H1 (cell line): ENCODE measurements around the gene ATP5F1C. TPM values are rescaled to one million over a fixed set of nuclear protein-coding genes. Genes with fewer than 3 reads are reported as not detected.

Source experiments
- CEBPB ChIP-seq: IDR thresholded peaks from 2 replicates; pipeline ENCODE4 v1.6.1; 2012; ENCODE audit warnings: low read depth, low read length
- polyA plus RNA-seq, 7 experiments: library from polyadenylated mRNA; depleted of rRNA in 3 of 7; stranded (reverse) in 5 of 7; unstranded in 2 of 7; fragments of >200 nt in 5 of 7; fragments of 200-250 nt in 2 of 7; gene quantifications; 1 replicate in 5 of 7; 2 replicates in 1 of 7; 4 replicates in 1 of 7; pipeline versions ENCODE4 v1.2.1 to v1.2.3, GENCODE V29; 2011 to 2013; ENCODE audit warnings: missing spikeins in 2 of 7, mixed read lengths in 2 of 7
- total RNA-seq: library from RNA; stranded (reverse); fragmentation: NEBNext Ultra II Directional; extraction: Animal tissue kit (Norgen Biotek cat#: 25700); gene quantifications from 2 replicates; pipeline ENCODE4 v1.2.1, GENCODE V29; 2021
- TF ChIP-seq, protein P1 (sequence below): IDR thresholded peaks from 2 replicates; pipeline ENCODE4 v1.6.1; 2012; ENCODE audit warnings: low read length, inconsistent platforms

Gene ATP5F1C
- total and polyA plus RNA-seq, 2 of the 8 experiments (the other 6 are each of a cell fraction or from before 2014, with no cell fraction given), result 221 to 265 TPM

- TF ChIP-seq, protein P1, sequence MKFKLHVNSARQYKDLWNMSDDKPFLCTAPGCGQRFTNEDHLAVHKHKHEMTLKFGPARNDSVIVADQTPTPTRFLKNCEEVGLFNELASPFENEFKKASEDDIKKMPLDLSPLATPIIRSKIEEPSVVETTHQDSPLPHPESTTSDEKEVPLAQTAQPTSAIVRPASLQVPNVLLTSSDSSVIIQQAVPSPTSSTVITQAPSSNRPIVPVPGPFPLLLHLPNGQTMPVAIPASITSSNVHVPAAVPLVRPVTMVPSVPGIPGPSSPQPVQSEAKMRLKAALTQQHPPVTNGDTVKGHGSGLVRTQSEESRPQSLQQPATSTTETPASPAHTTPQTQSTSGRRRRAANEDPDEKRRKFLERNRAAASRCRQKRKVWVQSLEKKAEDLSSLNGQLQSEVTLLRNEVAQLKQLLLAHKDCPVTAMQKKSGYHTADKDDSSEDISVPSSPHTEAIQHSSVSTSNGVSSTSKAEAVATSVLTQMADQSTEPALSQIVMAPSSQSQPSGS, result no peak
- no peak for TF ChIP-seq CEBPB
- TF ChIP-seq, all 59 proteins: peak for 22
Measured at GRCh38 chr10:7818295-7819120, 30.5 kb downstream of the ATP5F1C start, which contains the start of gene TAF3 (continued).
